Choroid plexus epithelial cell (primary cell): ENCODE measurements around the gene GCSAM.

Source experiments
- DNase-seq: peaks from one replicate; pipeline ENCODE4 v3.0.0-alpha.2; 2010; ENCODE audit warnings: low read depth
- H3K4me3 ChIP-seq: 2 replicates; pipeline ENCODE4 v1.5.1; 2011; ENCODE audit warnings: low read depth, mild to moderate bottlenecking, control low read depth, low read length, moderate library complexity
- TF ChIP-seq, protein P1 (sequence below): conservative IDR thresholded peaks from 2 replicates; pipeline ENCODE4 v1.5.1; 2011; ENCODE audit warnings: low read depth, mild to moderate bottlenecking, control low read depth, inconsistent platforms, low read length, moderate library complexity

The GCSAM gene

DNA sequence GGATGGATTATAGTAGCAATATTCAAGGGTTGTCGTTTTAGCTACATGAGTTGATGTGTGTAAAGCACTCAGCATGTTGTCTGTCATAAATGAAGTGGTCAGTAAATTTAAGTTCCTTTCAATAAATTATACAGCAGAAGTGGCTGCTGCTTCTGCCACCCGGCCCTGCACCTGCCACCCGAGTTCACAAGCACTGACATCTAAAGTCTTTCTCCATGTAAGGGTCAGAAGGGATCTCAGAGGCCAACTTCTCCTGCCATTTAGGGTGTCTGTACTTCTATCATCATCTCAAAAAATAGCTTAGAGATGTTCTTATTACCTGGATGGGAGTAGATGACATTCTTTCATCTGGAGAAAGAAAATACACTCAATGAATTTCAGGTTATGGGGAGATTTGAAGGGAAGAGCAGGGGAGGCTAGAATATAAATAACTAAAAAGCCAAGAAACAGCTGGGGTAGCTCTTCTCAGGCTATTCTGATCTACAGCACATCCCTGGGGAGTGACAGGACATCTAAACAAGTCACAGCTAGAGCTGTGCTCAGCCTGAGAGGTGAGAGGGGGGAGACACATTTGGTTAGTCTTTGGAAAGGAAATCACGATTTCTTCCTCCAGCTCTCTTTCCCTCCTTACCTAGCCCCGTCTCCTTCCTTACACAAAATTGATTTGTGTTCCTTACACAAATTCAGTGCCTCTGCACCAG is 8.0 kb downstream of the GCSAM start:
- no peak for DNase-seq

DNA sequence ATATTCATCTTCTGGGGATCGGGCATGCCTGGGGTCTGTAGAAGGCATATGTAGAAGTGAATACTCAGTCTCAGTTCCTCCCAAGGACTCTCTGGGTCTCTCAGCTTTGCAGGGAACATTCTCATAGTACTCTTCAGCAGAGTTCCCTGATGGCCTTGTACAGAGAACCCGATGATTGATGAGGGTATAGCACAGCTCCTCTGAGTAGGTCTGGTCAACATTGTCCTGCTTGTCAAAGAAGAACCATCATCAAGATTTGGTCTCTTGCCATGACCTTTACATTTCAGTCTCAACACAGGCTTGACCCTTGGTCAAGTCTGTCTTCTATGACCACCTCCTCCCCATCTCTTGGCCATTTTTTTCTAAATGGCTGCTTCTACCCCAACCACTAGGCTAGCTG is 9.5 kb downstream of the GCSAM start:
- no peak overlapping the region for H3K4me3 ChIP-seq
- no peak for DNase-seq
- TF ChIP-seq, protein P1, sequence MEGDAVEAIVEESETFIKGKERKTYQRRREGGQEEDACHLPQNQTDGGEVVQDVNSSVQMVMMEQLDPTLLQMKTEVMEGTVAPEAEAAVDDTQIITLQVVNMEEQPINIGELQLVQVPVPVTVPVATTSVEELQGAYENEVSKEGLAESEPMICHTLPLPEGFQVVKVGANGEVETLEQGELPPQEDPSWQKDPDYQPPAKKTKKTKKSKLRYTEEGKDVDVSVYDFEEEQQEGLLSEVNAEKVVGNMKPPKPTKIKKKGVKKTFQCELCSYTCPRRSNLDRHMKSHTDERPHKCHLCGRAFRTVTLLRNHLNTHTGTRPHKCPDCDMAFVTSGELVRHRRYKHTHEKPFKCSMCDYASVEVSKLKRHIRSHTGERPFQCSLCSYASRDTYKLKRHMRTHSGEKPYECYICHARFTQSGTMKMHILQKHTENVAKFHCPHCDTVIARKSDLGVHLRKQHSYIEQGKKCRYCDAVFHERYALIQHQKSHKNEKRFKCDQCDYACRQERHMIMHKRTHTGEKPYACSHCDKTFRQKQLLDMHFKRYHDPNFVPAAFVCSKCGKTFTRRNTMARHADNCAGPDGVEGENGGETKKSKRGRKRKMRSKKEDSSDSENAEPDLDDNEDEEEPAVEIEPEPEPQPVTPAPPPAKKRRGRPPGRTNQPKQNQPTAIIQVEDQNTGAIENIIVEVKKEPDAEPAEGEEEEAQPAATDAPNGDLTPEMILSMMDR: no peak

More for the DNA sequence above, 8.0 kb downstream of the GCSAM start:
- TF ChIP-seq, protein P1: no peak
- H3K4me3 ChIP-seq: no peak overlapping the region

DNA sequence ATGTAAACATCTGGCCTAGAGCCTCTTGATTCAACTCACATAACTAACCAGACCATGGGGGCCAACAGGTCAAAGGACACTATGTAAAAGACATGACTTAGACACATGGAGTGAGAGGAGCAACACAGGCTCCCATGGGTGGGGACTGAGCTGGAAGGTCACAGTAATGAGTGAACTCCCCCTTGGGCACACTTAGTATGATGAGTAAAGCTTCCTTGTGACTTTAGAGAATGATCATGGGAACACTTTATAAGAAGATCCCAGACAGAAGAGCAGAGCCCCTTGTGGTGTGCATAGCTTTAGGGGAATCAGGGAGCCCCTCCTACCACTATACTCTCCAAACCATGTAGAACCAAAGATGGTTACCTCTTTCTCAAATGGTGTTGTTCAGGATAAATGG is 10.2 kb downstream of the GCSAM start:
- DNase-seq: no peak
- TF ChIP-seq, protein P1: no peak
- no peak overlapping the region for H3K4me3 ChIP-seq

DNA sequence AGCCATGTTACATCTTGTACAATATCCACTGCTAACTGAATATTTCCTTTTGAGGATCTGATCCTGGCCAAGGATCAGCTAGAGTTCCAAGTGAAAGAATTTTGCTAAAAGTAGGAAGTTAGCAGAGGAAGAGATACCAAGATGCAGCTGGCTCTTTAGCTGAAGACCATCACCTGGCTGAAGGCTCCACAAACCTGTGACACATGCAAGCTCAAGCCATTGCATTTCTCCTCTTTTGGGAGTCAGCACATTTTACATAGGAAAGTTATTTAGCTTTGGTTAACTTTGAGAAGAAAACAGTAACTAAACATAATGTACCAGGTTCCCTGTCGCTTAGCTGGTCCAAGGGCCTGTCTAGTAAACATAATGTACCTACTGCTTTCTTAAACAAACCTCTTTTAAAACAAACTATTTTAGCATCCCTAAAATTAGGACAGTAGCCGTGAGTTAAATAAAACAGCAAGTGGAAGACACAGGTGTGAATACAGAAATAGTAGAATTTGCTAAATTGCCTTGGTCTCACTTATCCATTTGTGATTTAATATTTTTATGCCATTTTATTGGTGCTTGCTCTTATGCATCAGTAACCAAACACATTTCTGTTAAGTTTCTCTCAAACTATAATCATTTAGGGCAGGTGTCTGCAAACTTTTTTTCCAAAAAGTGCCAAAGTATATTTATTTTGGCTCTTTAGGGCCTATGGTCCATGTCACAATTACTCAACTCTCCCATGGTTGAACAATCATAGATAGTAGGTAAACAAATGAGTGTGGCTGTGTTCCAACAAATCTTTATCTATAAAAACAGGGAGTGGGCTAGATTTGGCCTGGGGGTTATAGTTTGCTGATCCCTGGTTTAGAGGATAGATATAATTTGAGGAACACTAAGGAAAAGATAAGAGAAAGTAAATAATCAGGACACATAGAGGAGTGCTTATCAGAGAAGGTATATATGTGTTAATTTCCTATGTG is 11.2 kb downstream of the GCSAM start:
- no peak for DNase-seq
- H3K4me3 ChIP-seq: no peak overlapping the region
- TF ChIP-seq, protein P1: no peak

DNA sequence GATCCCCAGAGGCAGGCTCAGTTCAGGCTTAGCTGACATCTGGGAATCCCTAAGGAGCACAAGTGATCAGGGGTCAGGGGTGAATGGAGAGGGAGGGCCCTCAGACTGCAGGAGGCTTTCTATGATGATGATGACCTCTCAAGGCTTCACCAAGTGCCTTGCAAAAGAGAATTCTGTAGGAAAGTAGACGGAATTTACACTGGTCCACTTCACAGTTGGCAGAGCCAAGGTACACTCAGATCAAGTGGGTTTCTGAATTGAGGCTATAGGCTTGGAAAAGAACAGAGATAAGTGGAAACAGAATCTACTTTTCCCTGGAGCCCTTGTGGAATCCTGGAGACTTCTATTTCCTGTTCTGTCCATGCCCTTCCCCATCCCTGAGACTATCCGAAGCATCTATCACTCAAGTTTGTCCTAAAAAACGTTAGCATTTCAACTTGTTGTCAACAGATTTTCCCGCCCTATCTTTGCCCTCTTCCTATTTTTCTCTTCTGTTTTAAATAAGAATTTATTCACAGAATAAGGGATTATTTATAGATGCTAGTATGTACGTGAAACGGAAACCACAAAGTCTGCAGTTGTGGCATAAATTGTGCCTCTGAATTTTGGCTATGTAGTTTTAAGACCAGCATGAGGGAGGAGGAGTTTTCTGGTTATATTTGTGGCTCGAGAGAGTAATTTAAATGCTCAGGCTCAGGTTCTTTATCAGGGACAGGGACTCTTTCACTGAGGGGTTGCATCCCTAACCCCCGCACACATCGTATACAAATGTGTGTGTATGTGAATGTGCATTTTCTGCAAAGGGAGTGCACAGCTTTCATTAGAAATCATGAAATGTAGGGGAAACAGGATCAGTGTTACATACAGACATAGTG is 12.8 kb downstream of the GCSAM start:
- TF ChIP-seq, protein P1: no peak
- no peak for DNase-seq
- no peak overlapping the region for H3K4me3 ChIP-seq

DNA sequence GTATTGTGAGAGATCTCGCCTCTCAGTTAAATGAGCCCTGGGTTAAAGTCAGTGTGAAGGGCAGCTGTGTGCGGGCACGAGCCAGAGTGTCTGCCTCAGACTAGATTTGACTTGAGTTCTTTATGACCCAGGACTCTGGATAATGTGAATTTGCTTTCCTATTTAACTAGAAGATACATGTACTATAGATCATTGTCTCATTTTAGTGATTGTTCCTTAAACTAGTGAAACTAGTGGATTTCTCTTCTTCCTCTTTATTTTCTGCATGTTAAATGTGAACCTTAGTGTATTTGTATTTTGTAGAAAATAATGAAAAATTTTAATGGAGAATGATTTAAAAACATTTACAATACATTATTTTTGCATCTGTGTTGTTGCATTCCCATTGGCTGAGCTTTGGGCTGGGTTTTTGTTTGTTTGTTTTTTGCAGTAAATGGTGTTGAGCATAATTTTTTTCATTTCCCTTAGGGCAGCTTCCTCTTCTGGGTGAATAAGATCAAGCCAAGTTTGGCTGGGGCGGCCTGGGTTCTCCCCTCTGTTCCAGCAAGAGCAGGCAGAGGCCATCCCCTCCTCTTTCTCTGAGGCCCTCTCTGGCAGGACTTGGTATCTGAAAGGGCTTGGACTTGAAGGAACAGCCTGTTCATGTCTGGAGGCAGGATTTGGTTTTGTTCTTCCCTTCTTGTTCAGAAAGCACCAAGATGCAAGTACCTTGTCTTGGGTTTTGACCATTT is 15.0 kb downstream of the GCSAM start:
- TF ChIP-seq, protein P1: peak; percentile 12
- no peak overlapping the region for H3K4me3 ChIP-seq
- no peak for DNase-seq
